ENCODE measurements around the gene YBX2. TPM values are rescaled to one million over a fixed set of nuclear protein-coding genes. Genes with fewer than 3 reads are reported as not detected.

YBX2 gene
- total RNA-seq, 2 experiments from 2014 or later, result 0.70 to 0.83 TPM

GRCh38 chr17:7312432-7313087, 18.1 kb upstream of the YBX2 start:
- POLR2A ChIA-PET, result interaction anchor here (0.7 to 2.3 kb wide), 5 partner anchors 16 to 271 kb away, joined by 3 to 19 read pairs (median 4); partner anchors contain the start of genes ACAP1, MPDU1 and NEURL4
- Mint-ChIP-seq H3K4me1 (ENCODE audit: low read depth) (peaks cover 61% of the 10 kb centered on the region), H3K36me3 (peaks cover 55% of the 10 kb centered on the region)

GRCh38 chr17:7311110-7311705, 16.8 kb upstream of the YBX2 start:
- peaks cover 58% of the 10 kb centered on the region for H3K4me1 Mint-ChIP-seq (ENCODE audit: low read depth)
- no peak overlapping the region for H3K4me3 Mint-ChIP-seq
- H3K27ac Mint-ChIP-seq, result peak overlapping the region; percentile 70
- ChIA-PET POLR2A (interaction anchor here (1.1 to 1.3 kb wide), 2 partner anchors 18 to 266 kb away, joined by 3 read pairs; no protein-coding TSS in a partner anchor), CTCF (interaction anchor here (1.9 kb wide), 2 partner anchors 13 to 249 kb away, joined by 4 read pairs; no protein-coding TSS in a partner anchor)
- intact Hi-C loops (cut with micrococcal nuclease), result no loop called here
- peaks cover 56% of the 10 kb centered on the region for H3K36me3 Mint-ChIP-seq
- H3K9me3 Mint-ChIP-seq, result no peaks in the 10 kb centered on the region
- DNase-seq, result no peak
- peaks cover 2% of the 10 kb centered on the region for H3K27me3 Mint-ChIP-seq

More at GRCh38 chr17:7312432-7313087, 18.1 kb upstream of the YBX2 start:
- CTCF ChIA-PET, result interaction anchor here (0.9 to 1.1 kb wide), 2 partner anchors 11 to 12 kb away, joined by 3 to 6 read pairs; no protein-coding TSS in a partner anchor
- DNase-seq, result no peak
- H3K27ac Mint-ChIP-seq, result peak overlapping the region; percentile 56
- H3K4me3 Mint-ChIP-seq, result no peak overlapping the region
- intact Hi-C loops (cut with micrococcal nuclease), result no loop called here
- H3K9me3 Mint-ChIP-seq, result no peaks in the 10 kb centered on the region
- no peaks in the 10 kb centered on the region for H3K27me3 Mint-ChIP-seq

GRCh38 chr17:7309628-7310027, 15.2 kb upstream of the YBX2 start:
- CTCF ChIA-PET, result interaction anchor here (1.1 to 1.8 kb wide), 3 partner anchors 11 to 29 kb away, joined by 4 to 9 read pairs (median 6); partner anchors contain the start of gene SLC2A4
- Mint-ChIP-seq H3K36me3 (peaks cover 53% of the 10 kb centered on the region), H3K27ac (peak overlapping the region; percentile 97), H3K4me3 (peak overlapping the region; percentile 85), H3K9me3 (no peaks in the 10 kb centered on the region), H3K27me3 (peaks cover 2% of the 10 kb centered on the region), H3K4me1 (ENCODE audit: low read depth) (peaks cover 54% of the 10 kb centered on the region)
- DNase-seq, result no peak
- intact Hi-C loops (cut with micrococcal nuclease), result loop anchor here (5.0 kb wide), 2 partner anchors 93 to 533 kb away; partner anchors contain the start of gene TMEM256
- POLR2A ChIA-PET, result interaction anchor here (0.6 to 2.4 kb wide), 9 partner anchors 17 to 377 kb away, joined by 3 to 13 read pairs (median 4); partner anchors contain the start of genes ACAP1, NEURL4, POLR2A and TP53

GRCh38 chr17:7308625-7309433, 14.4 kb upstream of the YBX2 start:
- peaks cover 46% of the 10 kb centered on the region for H3K4me1 Mint-ChIP-seq (ENCODE audit: low read depth)
- H3K36me3 Mint-ChIP-seq, result peaks cover 53% of the 10 kb centered on the region
- peak overlapping the region; percentile 85 for H3K4me3 Mint-ChIP-seq
- H3K27ac Mint-ChIP-seq, result peak overlapping the region; percentile 97
- CTCF ChIA-PET, result interaction anchor here (0.8 to 1.8 kb wide), 6 partner anchors 11 to 252 kb away, joined by 3 to 9 read pairs (median 4); partner anchors contain the start of genes SENP3 and SLC2A4
- POLR2A ChIA-PET, result interaction anchor here (0.6 to 2.4 kb wide), 14 partner anchors 12 to 378 kb away, joined by 3 to 13 read pairs (median 3); partner anchors contain the start of genes ACAP1, CTDNEP1, ELP5 and NEURL4
- peak; percentile 90 for DNase-seq
- H3K27me3 Mint-ChIP-seq, result peaks cover 2% of the 10 kb centered on the region
- H3K9me3 Mint-ChIP-seq, result no peaks in the 10 kb centered on the region
- intact Hi-C loops (cut with micrococcal nuclease), result loop anchor here (5.0 kb wide), 2 partner anchors 93 to 533 kb away; partner anchors contain the start of gene TMEM256

- intact Hi-C loops (cut with micrococcal nuclease), result loop anchor here (1.0 to 5.0 kb wide), 10 partner anchors 21 to 534 kb away; partner anchors contain the start of genes ELP5, NEURL4, PHF23 and POLR2A
- CTCF ChIA-PET, result interaction anchor here (0.8 to 1.2 kb wide), 3 partner anchors 12 to 253 kb away, joined by 3 to 4 read pairs (median 3); partner anchors contain the start of gene SENP3
- Mint-ChIP-seq H3K27ac (peak overlapping the region; percentile 97), H3K36me3 (peaks cover 50% of the 10 kb centered on the region), H3K27me3 (peaks cover 2% of the 10 kb centered on the region), H3K4me3 (peak overlapping the region; percentile 85), H3K9me3 (no peaks in the 10 kb centered on the region), H3K4me1 (ENCODE audit: low read depth) (peaks cover 37% of the 10 kb centered on the region)
- DNase-seq, result peak; percentile 66
- POLR2A ChIA-PET, result interaction anchor here (0.7 to 2.4 kb wide), 8 partner anchors 13 to 379 kb away, joined by 3 to 13 read pairs (median 4); partner anchors contain the start of genes CTDNEP1, ELP5, NEURL4 and POLR2A
Observed at GRCh38 chr17:7307686-7308624, 13.5 kb upstream of the YBX2 start.

- CTCF ChIA-PET, result interaction anchor here (1.0 to 1.2 kb wide), 2 partner anchors 27 to 73 kb away, joined by 3 to 4 read pairs; partner anchors contain the start of gene DVL2
- H3K27ac Mint-ChIP-seq, result peak within 1 kb of the TSS; percentile 97
Observed at GRCh38 chr17:7306911-7307685, 12.7 kb upstream of the YBX2 start, which contains the start of gene EIF5A. EIF5A (plus strand) TSS chr17:7307628; CDS start chr17:7309636, 2,008 bp downstream.

GRCh38 chr17:7304179-7304578, 9.7 kb upstream of the YBX2 start:
- Mint-ChIP-seq H3K27ac (no peak overlapping the region), H3K4me3 (no peak overlapping the region), H3K9me3 (no peaks in the 10 kb centered on the region), H3K27me3 (peaks cover 2% of the 10 kb centered on the region), H3K36me3 (peaks cover 14% of the 10 kb centered on the region), H3K4me1 (ENCODE audit: low read depth) (peaks cover 2% of the 10 kb centered on the region)
- intact Hi-C loops (cut with micrococcal nuclease), result no loop called here
- POLR2A ChIA-PET, result interaction anchor here (0.6 to 1.3 kb wide), 2 partner anchors 180 to 248 kb away, joined by 3 read pairs; partner anchors contain the start of gene POLR2A
- no peak for DNase-seq
- CTCF ChIA-PET, result interaction anchor here (0.7 to 1.7 kb wide), 2 partner anchors 8 to 256 kb away, joined by 3 to 12 read pairs; no protein-coding TSS in a partner anchor

More at GRCh38 chr17:7306911-7307685, 12.7 kb upstream of the YBX2 start, which contains the start of gene EIF5A:
- peaks cover 29% of the 10 kb centered on the region for H3K4me1 Mint-ChIP-seq (ENCODE audit: low read depth)
- POLR2A ChIA-PET, result no interaction called here
- peak within 1 kb of the TSS; percentile 85 for H3K4me3 Mint-ChIP-seq
- H3K36me3 Mint-ChIP-seq, result peaks cover 41% of the 10 kb centered on the region
- DNase-seq, result peak; percentile 100
- intact Hi-C loops (cut with micrococcal nuclease), result loop anchor here (1.0 to 5.0 kb wide), 10 partner anchors 22 to 535 kb away; partner anchors contain the start of genes ELP5, NEURL4, PHF23 and POLR2A
- peaks cover 2% of the 10 kb centered on the region for H3K27me3 Mint-ChIP-seq
- H3K9me3 Mint-ChIP-seq, result no peaks in the 10 kb centered on the region

GRCh38 chr17:7296189-7296861, 1.9 kb upstream of the YBX2 start:
- H3K27ac Mint-ChIP-seq, result no peak overlapping the region
- H3K4me1 Mint-ChIP-seq (ENCODE audit: low read depth), result peaks cover 21% of the 10 kb centered on the region
- H3K4me3 Mint-ChIP-seq, result peak overlapping the region; percentile 35
- H3K27me3 Mint-ChIP-seq, result peaks cover 26% of the 10 kb centered on the region
- ChIA-PET CTCF (interaction anchor here (0.5 to 5.5 kb wide), 46 partner anchors 8 to 636 kb away, joined by 3 to 145 read pairs (median 4); partner anchors contain the start of genes ACADVL, ACAP1, DLG4 and DVL2), POLR2A (interaction anchor here (0.6 to 1.7 kb wide), 5 partner anchors 9 to 258 kb away, joined by 3 to 8 read pairs (median 4); partner anchors contain the start of gene SLC2A4)
- peak; percentile 79 for DNase-seq
- no peaks in the 10 kb centered on the region for H3K9me3 Mint-ChIP-seq
- H3K36me3 Mint-ChIP-seq, result no peaks in the 10 kb centered on the region
- intact Hi-C loops (cut with micrococcal nuclease), result loop anchor here (1.0 to 2.0 kb wide), 3 partner anchors 16 to 250 kb away; no protein-coding TSS in a partner anchor
